ENCODE measurements around the gene CFDP1.
"Not testable (repeated sequence)": the region's sequence is repeated elsewhere in the genome, so short reads cannot be mapped to it uniquely, and the experiment has no call there.

CFDP1 gene

DNA sequence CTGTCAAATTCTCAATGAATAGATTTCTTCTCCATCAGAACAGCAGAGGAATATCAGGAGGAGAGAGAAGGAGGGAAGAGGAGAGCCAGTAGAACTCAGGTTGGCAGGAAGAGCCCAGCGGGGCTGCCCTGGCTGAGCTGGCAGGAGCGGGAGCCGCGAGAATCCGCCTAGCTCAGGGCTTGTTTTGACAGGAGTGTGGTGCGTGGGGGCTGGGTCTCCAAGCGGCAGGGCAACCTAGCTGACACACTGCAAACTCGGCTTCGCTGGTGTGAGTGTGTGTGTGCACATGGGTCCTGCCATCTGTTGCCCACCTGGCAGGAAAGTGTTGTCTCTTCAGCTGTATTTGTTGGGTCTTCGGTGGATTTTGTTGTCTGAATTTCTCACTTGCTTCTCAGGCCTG, 154.0 kb downstream of the CFDP1 start:
- TF ChIP-seq, protein P1, sequence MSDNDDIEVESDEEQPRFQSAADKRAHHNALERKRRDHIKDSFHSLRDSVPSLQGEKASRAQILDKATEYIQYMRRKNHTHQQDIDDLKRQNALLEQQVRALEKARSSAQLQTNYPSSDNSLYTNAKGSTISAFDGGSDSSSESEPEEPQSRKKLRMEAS (IDR thresholded peaks at IDR 0.05; ENCODE audit: low read depth, low read length), result no peak
- TF ChIP-seq MYC (IDR thresholded peaks at IDR 0.05; ENCODE audit: low read depth, low read length) (no peak), POLR2A (IDR thresholded peaks at IDR 0.05; ENCODE audit: extremely low read depth, insufficient read length) (no peak)
- TF ChIP-seq, protein P2, sequence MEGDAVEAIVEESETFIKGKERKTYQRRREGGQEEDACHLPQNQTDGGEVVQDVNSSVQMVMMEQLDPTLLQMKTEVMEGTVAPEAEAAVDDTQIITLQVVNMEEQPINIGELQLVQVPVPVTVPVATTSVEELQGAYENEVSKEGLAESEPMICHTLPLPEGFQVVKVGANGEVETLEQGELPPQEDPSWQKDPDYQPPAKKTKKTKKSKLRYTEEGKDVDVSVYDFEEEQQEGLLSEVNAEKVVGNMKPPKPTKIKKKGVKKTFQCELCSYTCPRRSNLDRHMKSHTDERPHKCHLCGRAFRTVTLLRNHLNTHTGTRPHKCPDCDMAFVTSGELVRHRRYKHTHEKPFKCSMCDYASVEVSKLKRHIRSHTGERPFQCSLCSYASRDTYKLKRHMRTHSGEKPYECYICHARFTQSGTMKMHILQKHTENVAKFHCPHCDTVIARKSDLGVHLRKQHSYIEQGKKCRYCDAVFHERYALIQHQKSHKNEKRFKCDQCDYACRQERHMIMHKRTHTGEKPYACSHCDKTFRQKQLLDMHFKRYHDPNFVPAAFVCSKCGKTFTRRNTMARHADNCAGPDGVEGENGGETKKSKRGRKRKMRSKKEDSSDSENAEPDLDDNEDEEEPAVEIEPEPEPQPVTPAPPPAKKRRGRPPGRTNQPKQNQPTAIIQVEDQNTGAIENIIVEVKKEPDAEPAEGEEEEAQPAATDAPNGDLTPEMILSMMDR (IDR thresholded peaks at IDR 0.05; ENCODE audit: low read depth, low read length), result no peak
- H3K4me3 ChIP-seq (ENCODE audit: low read depth, low read length), result no peak overlapping the region
- no peak for DNase-seq (ENCODE audit: low read depth)

DNA sequence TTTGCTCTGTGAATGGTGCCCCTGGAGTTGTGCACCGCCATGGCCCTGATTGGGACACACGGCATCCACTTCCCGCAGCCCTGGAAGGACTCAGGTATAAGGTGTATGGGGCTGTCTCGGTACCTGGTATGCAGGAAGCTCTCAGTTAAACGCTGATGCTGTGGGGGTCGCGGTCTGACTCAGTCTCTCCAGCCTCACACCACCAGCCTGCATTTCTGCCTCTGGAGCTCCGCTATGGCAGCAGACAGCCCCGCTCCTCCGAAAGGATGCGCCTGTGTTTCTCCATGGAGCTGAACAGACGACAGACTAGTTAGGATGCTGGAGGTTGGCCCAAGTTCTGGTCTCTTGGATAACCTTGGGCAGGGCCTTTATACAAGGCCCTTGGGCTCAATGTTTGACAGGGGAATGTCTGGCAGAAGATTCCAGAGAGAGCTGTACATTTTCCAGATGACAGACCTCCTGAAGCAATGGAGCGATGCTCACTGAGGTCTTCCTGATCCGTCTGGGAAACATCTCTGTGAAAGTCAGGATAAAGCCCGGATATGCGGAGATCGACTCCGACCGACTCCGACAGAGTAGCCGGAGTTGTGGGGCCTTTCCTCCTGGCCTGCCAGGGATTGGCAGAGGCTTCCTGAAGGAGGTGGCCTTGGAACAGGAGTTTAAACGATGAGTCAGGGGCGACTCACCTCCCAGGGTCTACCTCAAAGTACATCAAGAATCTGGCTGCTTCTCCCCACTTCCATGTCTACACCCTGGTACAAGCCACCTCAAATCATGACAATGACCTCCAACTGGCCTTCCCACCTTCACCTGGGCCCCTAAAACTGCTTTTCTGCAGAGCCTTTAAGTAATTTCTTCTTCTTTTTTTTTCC, 160.0 kb downstream of the CFDP1 start:
- TF ChIP-seq MYC (IDR thresholded peaks at IDR 0.05; ENCODE audit: low read depth, low read length) (no peak), POLR2A (IDR thresholded peaks at IDR 0.05; ENCODE audit: extremely low read depth, insufficient read length) (no peak)
- TF ChIP-seq, protein P2 (IDR thresholded peaks at IDR 0.05; ENCODE audit: low read depth, low read length), result no peak
- TF ChIP-seq, protein P1 (IDR thresholded peaks at IDR 0.05; ENCODE audit: low read depth, low read length), result no peak
- no peak overlapping the region for H3K4me3 ChIP-seq (ENCODE audit: low read depth, low read length)
- no peak for DNase-seq (ENCODE audit: low read depth)

DNA sequence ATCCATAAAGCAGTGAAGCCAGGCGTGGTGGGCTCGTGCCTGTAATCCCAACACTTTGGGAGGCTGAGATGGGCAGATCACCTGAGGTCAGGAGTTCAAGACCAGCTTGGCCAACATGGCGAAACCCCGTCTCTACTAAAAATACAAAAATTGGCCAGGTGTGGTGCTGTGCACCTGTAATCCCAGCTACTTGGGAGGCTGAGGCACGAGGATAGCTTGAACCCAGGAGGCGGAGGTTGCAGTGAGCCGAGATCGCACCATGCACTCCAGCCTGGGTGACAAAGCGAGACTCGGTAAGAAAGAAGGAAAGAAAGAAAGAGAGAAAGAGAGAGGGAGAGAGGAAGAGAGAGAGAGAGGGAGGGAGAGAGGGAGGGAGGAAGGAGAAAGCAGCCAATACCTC, 160.7 kb downstream of the CFDP1 start:
- H3K4me3 ChIP-seq (ENCODE audit: low read depth, low read length); DNase-seq (ENCODE audit: low read depth): not testable (repeated sequence)

DNA sequence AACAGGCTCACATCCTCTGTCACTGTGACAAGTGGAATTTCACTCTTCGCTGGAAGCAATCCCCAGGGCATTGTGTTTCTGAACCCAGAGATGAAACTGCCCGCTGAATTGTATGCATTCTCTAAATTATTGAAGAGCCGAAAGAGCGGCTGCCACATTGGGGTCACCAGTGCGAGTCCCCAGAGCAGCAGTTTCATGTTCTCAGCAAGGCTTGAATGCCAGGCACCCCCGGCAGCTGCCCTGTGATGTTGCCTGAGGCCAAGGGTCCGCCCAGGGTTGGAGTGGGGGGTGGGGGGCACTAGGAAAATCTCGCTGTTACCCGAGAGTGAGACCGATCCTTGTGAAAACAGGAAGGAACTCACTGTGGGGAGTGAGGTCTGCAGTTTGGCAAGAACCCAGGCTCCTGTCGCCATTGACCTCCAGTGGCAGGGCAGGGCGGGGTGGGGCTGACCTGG, 161.2 kb downstream of the CFDP1 start:
- TF ChIP-seq, protein P1 (IDR thresholded peaks at IDR 0.05; ENCODE audit: low read depth, low read length), result no peak
- H3K4me3 ChIP-seq (ENCODE audit: low read depth, low read length), result no peak overlapping the region
- peak; percentile 75 for DNase-seq (ENCODE audit: low read depth)

DNA sequence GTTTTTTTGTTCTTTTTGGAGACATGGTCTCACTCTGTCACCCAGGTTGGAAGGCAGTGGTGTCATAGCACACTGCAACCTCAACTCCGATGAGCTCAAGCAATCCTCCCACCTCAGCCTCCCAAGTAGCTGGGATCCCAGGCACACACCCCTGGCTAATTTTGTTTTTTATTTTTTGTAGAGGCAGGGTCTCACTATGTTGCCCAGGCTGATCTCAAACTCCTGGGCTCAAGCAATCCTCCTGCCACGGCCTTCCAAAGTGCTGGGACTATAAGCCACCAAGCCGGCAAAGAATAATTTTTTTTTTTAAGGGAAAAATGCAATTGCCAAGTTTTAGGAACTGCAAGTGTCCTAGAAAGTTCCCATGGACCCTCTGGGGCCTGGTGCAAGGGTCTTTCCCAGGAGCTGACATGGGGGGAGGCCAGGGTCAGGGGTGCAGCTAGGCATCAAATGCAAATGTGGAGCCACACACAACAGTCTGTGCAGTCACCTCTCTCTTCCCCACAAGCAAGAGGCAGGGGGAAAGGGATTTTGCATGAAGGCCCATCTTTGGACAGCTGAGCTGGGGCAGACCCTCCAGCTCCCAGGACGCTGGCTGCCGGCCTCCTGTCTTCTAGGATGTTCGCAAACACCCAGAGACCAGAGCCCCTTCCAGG, 161.7 kb downstream of the CFDP1 start:
- no peak overlapping the region for H3K4me3 ChIP-seq (ENCODE audit: low read depth, low read length)
- DNase-seq (ENCODE audit: low read depth), result no peak
- no peak for TF ChIP-seq POLR2A (IDR thresholded peaks at IDR 0.05; ENCODE audit: extremely low read depth, insufficient read length)
- TF ChIP-seq, protein P1 (IDR thresholded peaks at IDR 0.05; ENCODE audit: low read depth, low read length), result no peak
- TF ChIP-seq, protein P2 (IDR thresholded peaks at IDR 0.05; ENCODE audit: low read depth, low read length), result no peak
- TF ChIP-seq MYC (IDR thresholded peaks at IDR 0.05; ENCODE audit: low read depth, low read length), result no peak

DNA sequence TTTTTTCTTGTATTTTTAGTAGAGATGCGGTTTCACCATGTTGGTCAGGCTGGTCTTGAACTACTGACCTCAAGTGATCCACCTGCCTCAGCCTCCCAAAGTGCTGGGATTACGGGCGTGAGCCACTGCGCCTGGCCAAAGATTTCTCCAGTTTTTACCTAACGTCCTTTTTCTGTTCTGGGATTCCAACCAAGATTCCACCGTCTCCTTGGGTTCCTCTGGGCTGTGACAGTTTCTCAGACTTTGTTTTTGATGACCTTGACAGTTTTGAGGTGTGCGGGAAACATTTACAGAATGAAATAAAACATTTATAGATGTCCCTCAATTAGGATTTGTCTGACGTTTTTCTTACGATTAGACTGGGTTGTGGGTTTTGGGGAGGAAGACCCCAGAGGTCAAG, 163.9 kb downstream of the CFDP1 start:
- H3K4me3 ChIP-seq (ENCODE audit: low read depth, low read length); DNase-seq (ENCODE audit: low read depth): not testable (repeated sequence)

DNA sequence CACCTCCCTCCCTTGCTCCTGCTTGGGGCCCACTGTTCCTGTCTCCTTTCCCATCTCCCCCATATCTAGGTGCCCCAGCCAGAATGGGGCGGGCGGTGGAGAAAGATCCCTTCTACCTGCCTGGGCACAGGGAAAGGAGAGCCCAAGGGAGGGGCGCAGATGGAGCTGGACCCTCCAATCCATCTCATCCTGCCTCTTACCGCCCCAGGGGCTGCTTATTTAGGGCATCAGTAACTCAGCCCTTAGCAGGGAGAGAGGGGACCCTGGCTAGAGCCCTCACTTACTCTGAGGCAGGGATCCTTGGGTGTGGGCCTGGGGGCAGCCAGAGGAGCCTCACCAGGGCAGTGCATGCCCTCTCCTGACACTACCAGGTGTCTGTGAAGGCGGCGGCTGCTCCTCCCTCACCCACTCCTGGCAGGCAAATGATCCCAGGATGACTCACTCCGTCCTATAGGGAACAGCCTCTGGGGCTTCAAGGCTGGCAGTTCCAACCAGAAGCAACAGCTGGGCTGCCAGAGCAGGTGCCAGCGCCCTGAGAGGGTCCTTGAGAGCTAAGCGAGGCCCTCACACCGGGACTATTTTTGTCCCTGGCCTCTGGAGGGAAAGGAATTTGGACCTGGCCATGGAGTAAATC, 165.6 kb downstream of the CFDP1 start:
- no peak for DNase-seq (ENCODE audit: low read depth)
- no peak overlapping the region for H3K4me3 ChIP-seq (ENCODE audit: low read depth, low read length)
- TF ChIP-seq POLR2A (IDR thresholded peaks at IDR 0.05; ENCODE audit: extremely low read depth, insufficient read length) (no peak), MYC (IDR thresholded peaks at IDR 0.05; ENCODE audit: low read depth, low read length) (no peak)
- TF ChIP-seq, protein P1 (IDR thresholded peaks at IDR 0.05; ENCODE audit: low read depth, low read length), result no peak
- TF ChIP-seq, protein P2 (IDR thresholded peaks at IDR 0.05; ENCODE audit: low read depth, low read length), result no peak
